Measurements from ENCODE around the gene RCAN1. TPM values are rescaled to one million over a fixed set of nuclear protein-coding genes. Genes with fewer than 3 reads are reported as not detected.

RCAN1 gene
- total and polyA plus RNA-seq, 2 of the 13 experiments (the other 11 are each of a cell fraction or from before 2014, with no cell fraction given), result 9.4 to 34.1 TPM

DNA sequence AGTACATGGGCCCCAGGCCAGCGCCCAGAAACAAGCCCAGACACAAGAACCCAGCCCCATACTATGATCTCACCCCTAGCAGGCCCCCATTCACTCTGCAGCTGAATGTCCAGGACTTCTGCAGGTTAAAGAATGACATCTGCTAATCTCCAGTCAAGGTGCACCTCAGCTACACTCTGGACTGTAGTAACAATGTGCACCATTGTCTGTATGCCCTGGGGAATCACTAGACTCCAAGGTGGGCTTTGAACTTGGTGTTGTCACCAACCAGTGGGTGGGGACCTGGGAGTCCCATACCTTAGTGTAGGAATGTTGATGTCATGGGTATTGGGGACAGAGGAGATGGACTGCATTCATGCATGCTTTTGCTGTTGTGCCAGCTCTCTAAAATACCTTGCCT, 113.2 kb downstream of the RCAN1 start (continued):
- TF ChIP-seq, protein P1, sequence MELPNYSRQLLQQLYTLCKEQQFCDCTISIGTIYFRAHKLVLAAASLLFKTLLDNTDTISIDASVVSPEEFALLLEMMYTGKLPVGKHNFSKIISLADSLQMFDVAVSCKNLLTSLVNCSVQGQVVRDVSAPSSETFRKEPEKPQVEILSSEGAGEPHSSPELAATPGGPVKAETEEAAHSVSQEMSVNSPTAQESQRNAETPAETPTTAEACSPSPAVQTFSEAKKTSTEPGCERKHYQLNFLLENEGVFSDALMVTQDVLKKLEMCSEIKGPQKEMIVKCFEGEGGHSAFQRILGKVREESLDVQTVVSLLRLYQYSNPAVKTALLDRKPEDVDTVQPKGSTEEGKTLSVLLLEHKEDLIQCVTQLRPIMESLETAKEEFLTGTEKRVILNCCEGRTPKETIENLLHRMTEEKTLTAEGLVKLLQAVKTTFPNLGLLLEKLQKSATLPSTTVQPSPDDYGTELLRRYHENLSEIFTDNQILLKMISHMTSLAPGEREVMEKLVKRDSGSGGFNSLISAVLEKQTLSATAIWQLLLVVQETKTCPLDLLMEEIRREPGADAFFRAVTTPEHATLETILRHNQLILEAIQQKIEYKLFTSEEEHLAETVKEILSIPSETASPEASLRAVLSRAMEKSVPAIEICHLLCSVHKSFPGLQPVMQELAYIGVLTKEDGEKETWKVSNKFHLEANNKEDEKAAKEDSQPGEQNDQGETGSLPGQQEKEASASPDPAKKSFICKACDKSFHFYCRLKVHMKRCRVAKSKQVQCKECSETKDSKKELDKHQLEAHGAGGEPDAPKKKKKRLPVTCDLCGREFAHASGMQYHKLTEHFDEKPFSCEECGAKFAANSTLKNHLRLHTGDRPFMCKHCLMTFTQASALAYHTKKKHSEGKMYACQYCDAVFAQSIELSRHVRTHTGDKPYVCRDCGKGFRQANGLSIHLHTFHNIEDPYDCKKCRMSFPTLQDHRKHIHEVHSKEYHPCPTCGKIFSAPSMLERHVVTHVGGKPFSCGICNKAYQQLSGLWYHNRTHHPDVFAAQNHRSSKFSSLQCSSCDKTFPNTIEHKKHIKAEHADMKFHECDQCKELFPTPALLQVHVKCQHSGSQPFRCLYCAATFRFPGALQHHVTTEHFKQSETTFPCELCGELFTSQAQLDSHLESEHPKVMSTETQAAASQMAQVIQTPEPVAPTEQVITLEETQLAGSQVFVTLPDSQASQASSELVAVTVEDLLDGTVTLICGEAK (IDR thresholded peaks at IDR 0.05), result no peak
- TF ChIP-seq, protein P1 (CRISPR knock-in tag; IDR thresholded peaks at IDR 0.05), result no peak
- TF ChIP-seq ZNF605 (CRISPR knock-in tag; IDR thresholded peaks at IDR 0.05), result no peak
- TF ChIP-seq, protein P2, sequence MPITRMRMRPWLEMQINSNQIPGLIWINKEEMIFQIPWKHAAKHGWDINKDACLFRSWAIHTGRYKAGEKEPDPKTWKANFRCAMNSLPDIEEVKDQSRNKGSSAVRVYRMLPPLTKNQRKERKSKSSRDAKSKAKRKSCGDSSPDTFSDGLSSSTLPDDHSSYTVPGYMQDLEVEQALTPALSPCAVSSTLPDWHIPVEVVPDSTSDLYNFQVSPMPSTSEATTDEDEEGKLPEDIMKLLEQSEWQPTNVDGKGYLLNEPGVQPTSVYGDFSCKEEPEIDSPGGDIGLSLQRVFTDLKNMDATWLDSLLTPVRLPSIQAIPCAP (CRISPR knock-in tag; IDR thresholded peaks at IDR 0.05; ENCODE audit: low read depth), result no peak
- no peak for TF ChIP-seq KDM5A (IDR thresholded peaks at IDR 0.05; ENCODE audit: borderline replicate concordance, low read length)
- peak; percentile 80; the same call in 1 of the 2 replicates for TF ChIP-seq NCOR1 (IDR thresholded peaks at IDR 0.05; ENCODE audit: borderline replicate concordance, low read length)
- no peak for TF ChIP-seq CCAR2 (optimal IDR thresholded peaks at IDR 0.05; ENCODE audit: low read depth, low read length)
- TF ChIP-seq ZNF296 (CRISPR knock-in tag; conservative IDR thresholded peaks at IDR 0.05), result no peak
- TF ChIP-seq CREM (IDR thresholded peaks at IDR 0.05), result peak; percentile 36; the same call in 1 of the 2 replicates
- no peak for TF ChIP-seq CREM (CRISPR knock-in tag; IDR thresholded peaks at IDR 0.05)
- TF ChIP-seq SOX13 (IDR thresholded peaks at IDR 0.05), result peak; percentile 38; the same call in 1 of the 2 replicates
- peak in 1 of 2 experiments; percentile 91; a peak in 2 of 4 replicates for TF ChIP-seq SOX13 (CRISPR knock-in tag; conservative IDR thresholded peaks at IDR 0.05 in 1 of 2, IDR thresholded peaks at IDR 0.05 in 1 of 2)
- TF ChIP-seq GFI1 (CRISPR knock-in tag; IDR thresholded peaks at IDR 0.05; ENCODE audit: borderline replicate concordance), result no peak
- TF ChIP-seq PPARG (CRISPR knock-in tag; conservative IDR thresholded peaks at IDR 0.05), result 0 out of 2 replicates have a peak, but pooled peaks have one; percentile 20
- TF ChIP-seq, protein P3, sequence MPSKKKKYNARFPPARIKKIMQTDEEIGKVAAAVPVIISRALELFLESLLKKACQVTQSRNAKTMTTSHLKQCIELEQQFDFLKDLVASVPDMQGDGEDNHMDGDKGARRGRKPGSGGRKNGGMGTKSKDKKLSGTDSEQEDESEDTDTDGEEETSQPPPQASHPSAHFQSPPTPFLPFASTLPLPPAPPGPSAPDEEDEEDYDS (CRISPR knock-in tag; IDR thresholded peaks at IDR 0.05), result no peak
- TF ChIP-seq ARID2 (CRISPR knock-in tag; IDR thresholded peaks at IDR 0.05; ENCODE audit: borderline replicate concordance), result no peak
- TF ChIP-seq NR2F6 (IDR thresholded peaks at IDR 0.05), result peak; percentile 36; the same call in 1 of the 2 replicates
- TF ChIP-seq NR2F6 (CRISPR knock-in tag; IDR thresholded peaks at IDR 0.05), result 0 out of 2 replicates have a peak, but pooled peaks have one; percentile 14
- no peak for TF ChIP-seq ADNP (CRISPR knock-in tag; IDR thresholded peaks at IDR 0.05)
- TF ChIP-seq CBFB (CRISPR knock-in tag; IDR thresholded peaks at IDR 0.05), result no peak
- TF ChIP-seq, protein P4, sequence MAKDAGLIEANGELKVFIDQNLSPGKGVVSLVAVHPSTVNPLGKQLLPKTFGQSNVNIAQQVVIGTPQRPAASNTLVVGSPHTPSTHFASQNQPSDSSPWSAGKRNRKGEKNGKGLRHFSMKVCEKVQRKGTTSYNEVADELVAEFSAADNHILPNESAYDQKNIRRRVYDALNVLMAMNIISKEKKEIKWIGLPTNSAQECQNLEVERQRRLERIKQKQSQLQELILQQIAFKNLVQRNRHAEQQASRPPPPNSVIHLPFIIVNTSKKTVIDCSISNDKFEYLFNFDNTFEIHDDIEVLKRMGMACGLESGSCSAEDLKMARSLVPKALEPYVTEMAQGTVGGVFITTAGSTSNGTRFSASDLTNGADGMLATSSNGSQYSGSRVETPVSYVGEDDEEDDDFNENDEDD (CRISPR knock-in tag; IDR thresholded peaks at IDR 0.05; ENCODE audit: borderline replicate concordance), result no peak

All from HepG2 (cell line).